Stimulated activated naive CD4-positive, alpha-beta T cell treated with Interleukin-2 at 50 U/mL for 16 hours (primary cell): ENCODE data around the gene OSER1.

Experiments used
- DNase-seq: peaks from one replicate; lab custom pipeline; 2025; lab: John Stamatoyannopoulos, UW

Gene OSER1

DNA sequence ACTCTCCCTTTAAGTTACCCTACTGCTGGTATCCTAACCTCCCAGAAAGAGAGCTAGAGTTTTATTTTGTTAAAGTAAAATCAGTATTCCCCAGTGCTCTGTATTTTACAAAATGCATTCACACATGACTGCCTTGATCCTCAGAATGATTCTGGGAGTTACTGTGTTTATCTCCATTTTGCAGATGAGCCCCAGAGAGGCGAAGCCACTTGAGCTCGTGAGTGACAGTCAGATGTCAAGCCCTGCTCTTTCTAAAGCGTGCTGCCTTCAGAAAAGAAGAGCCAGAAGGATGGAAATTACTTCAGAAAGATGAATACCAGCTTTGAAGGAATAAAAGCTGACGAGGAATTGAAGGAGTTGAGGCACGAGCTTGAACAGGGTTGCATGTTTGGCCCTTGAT, 14.1 kb upstream of the OSER1 start:
- no peak for DNase-seq

DNA sequence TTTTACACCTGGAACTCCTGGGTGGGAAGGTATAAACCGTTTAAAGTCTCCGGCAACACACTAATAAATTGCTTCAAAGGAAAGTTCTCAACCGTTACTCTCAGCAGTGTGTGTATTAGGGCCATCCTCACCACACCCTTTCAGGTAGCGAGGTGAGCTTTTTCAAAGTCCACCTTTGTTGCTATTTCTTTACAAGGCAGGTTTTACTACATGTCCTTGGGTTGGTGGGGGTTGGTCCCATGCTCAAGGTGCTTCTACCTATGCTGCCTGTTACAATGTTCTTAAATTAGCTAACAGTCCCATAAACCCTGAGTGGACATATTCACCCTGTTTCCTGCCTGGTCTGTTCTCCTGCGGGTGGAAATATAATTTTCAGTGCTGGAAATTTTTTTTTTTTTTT, 13.2 kb upstream of the OSER1 start:
- DNase-seq = no peak

DNA sequence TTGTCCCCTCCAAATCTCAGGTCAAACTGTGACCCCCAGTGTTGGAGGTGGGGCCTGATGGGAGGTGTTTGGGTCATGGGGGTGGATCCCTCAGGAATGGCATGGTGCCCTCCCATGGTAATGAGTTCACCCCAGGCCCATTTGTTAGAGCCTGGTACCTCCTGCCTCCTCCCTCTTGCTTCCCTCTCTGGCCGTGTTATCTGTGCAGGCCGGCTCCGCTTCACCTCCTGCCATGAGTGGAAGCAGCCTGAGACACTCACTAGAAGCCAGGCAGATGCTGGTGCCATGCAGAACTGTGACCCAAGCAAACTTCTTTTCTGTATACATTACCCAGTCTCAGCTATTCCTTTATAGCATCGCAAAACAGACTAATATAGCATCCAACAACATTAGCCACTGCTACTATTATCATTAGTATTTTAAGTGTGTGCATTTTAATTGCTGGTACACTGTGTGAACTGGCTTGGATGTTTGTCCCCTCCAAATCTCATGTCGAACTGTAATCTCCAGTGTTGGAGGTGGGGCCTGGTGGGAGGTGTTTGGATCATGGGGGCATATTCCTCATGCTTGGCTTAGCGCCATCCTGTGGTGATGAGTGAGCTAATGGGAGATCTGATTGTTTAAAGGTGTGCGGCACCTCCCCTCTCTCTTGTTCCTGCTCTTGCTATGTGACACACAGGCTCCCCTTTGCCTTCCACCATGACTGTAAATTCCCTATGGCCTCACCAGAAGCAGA, 12.2 kb upstream of the OSER1 start:
- no peak for DNase-seq

DNA sequence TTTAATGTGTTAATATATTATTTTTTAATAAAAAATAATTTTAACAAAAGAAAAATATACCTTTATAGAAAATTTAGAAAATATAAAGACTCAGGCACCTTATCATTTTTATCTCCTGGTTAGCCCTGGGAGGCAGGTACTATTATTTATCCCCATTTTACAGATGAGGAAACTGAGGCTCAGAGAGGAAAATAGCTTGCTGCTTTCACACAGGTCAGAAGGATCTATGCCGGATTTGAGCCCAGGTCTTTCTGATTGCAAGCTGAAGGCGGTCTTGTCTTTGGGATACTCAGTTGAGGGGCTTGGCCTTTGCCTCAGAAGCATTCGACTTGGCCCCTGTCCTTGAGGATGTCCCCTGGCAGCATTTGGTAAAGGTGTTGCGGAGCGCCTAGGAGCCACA, 11.5 kb upstream of the OSER1 start:
- DNase-seq = no peak

DNA sequence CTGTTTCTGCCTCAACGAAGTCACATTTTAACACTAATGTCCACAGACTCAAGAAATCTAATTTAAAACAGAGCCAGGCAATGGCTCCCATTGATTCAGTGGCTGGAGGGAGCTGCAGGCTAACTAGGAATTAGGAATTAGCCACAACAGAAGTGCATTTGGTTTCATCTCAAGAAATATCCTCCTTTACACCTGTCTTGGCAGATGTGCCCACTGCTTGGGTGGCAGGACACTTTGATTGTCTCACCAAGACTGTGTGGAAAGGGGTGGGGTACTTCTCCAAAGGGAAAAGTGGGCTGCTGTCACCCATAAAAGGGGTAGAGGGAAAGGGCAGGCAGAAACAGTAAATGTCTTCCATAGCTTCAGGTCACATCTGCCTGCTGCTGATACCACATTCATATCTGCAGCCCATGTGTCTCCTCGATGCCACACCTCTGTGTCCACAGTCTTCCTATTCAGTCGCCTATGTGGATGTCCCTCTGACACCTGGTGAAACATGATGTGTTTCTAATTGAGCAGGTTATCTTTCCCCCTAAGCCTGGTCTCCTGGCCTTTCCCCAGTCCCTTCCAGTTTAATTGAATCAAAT, 10.9 kb upstream of the OSER1 start:
- DNase-seq = no peak

DNA sequence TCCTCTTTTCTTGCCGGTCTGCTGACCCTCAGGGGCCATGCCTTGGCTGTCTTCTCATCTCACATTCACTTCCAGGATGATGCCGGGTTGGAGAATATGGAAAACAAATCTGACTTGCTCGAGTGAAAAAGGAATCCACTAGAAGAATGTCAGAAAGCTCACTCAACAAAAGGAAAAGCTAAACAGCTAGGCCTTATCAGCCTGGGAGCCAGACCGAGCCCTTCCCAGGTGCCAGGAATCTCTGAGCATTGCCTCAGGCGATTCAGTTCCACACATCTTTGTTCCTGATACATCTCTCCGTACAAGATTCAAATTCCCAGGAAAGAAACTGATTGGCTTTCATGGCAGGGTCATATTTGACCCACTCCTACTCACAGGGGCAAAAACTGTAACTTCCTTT, 9.2 kb upstream of the OSER1 start:
- DNase-seq = no peak

DNA sequence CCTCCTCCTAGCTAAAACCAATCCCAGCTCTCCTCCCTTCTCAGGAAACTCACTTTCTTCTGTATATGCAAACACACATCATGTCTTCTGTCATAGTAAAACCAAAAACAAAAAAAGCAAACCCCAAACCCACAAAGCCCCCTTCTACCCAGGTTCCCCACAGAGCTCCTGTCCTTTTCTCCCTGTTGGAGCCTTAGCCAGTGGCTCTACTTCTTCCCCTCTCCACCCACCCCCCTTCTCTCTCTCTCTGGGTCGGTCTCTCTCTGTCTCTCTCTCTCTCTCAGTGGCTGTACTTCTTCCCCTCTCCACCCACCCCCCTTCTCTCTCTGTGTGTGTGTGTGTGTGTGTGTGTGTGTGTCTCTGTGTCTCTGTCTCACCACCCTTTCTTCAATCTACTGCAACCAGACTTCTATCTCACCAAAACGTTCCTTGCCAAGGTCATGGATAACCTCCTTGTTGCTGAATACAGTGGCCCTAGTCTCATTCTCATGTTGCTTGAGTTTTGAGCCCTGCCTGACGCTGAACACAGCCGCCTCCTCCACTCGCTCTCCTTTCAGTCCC, 8.7 kb upstream of the OSER1 start:
- DNase-seq = no peak

DNA sequence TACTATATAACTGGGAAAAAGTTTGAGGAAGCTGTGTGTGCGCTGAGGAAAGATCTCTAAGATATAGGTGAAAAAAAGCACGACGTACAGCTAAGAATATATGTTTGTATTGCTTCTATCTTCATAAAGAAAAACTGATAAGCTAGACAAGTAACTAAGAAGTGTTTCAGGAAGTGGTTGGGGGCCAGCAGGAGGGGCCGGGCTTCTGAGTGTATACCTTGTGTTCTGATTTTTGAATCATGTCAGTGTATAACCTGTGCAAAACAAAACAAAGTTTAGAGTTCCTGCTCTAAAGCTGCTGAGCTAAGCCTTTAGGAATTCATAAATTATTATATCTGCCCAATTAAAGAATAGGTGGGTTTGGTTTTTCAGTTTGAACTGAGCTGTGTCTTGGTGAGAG, 7.9 kb upstream of the OSER1 start:
- peak; percentile 36 for DNase-seq

DNA sequence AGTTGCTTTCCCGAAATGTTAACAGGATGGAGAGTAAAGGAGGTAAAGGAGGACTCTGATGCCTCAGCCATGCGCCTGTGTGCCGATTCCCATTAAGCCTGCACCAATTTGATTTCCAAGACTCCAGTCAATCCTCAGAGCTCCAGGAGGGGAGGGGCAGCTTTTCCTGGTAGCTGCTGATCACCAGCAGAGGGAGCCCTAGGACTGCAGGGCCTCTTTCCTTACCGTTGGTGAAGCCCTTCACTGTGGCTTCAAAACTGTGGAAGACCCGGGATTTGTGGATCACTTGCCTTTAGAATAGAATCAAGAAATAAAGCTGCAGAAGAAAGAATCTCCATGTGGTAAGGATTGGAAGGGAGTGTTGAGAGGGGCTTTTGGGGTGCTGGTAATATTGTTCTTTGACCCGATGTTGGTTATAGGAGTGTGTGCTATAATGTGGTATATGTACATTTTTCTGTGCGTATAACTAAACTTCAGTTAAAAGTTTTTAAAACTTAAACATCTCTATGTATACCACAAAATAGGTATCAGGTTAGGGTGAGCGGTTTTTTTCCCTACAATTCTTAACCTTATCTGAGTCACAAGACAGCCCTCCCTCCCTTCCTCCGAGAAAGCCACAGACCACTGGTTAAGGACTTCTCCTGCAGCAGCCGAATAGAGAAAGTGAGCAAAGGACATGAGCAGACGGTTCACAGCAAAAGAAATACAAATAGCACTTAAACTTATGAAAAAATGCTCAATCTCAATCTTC, 6.9 kb upstream of the OSER1 start:
- peak; percentile 56 for DNase-seq

DNA sequence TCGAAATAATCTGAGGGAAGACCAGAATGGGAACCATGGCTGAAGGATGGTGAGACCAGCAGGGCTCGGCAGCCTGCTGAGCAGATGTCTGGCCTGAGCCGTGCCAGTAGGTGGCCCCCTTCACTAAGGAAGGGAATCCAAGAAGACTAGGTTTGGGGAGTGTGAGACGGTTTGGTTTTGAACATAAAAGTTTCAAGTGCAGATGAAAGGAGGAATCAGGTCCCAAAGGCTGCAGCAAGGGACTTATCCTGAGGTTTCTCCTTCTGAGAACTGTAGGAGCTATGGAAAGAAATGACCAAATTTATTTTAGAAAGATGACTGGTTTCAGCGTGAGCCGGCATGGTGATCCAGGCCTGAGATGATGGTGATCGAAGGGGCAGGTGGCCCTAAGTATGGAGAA, 4.6 kb upstream of the OSER1 start:
- DNase-seq = peak; percentile 71

DNA sequence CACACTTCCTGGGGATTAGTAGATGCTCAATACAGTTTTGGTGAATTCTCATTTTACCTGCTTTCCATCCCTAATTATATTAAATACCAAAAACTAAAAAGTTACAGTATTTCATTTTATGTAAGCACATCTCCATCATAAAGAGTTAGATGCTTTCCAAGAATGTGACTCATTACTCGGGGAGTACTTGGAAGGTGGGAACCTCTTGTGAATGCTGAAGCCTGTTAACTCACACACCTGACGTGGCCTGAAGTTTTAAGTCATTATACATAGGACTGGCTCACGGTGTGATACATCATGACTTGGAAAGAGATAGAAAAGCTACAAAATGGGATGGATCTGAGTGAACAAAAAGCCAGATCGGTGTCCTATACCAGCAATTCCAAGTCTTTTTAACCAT, 2.2 kb upstream of the OSER1 start:
- no peak for DNase-seq

DNA sequence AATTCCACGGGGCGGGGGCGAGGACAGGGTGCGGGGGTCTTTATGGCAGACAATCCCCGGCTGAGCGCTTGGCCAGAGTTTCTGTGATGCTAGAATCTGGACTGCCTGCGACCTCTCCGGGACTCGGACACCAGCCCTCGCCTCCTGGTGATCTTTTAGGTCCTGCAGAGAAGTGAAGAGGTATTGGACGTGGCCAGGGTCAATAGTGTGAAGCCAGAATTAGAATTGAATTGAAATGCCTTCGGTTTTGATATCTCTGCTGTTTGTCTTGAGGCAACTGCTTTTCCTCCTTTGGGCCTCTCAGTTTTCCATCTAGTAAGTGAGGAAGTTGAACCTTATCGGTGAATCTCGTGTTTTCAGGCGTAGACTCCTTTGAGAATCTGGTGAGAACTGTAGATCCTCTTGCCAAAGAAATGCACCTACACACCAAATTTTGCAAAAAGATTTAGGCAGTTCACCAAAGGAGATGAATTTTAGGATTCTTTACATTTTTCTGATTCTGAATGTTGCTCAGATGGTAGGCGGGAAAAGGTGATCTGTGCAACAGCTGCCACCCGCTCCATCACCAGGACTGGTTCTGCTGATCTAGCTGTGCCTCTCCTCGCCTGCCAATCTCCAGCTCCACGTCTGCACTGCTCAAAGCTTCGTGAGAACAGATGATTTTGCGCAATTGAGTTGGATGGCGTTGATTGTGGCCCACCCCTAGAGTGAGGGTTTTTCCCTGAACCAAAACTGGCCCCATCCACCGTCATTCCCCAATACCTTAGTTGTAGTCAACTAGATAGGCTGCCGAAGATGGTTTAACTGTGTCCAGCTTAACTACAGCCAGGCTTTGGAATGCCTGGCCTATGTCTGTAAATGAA, 837 bp upstream of the OSER1 start:
- no peak for DNase-seq

DNA sequence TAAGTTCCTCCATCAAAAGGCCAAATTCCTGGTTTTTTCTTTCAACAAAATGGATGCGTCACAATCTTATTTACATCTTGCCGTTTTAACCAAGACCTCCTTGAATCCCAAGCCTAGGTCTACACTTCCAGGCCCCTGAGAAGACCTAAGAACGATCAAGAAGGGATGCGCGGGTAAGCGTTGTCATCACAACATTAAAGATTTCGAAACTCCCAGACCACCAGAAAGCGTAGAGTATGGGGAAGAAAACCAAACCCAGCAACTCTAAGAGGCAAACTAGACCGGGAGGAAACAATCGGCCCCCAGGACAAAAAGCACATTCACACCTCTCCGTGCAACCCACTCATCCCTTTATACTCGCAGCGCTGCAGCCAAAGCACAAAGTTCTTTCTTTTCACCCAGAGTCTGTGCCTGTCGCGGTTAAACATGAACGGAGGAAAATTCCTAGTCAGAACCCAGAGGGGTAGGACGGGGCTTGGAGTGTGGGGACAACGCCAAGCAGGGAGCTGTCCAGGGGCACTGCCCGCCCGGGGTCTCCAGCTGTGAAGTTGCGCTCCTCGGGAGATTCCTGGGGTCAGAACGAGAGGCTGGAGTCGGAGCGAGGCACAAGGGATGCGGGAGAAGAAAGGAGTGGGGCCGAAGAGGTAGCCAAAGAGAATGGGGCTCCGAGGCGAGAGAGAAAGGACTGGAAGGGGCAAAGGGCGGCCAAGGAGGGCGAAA, 725 bp downstream of the OSER1 start:
- DNase-seq = no peak

DNA sequence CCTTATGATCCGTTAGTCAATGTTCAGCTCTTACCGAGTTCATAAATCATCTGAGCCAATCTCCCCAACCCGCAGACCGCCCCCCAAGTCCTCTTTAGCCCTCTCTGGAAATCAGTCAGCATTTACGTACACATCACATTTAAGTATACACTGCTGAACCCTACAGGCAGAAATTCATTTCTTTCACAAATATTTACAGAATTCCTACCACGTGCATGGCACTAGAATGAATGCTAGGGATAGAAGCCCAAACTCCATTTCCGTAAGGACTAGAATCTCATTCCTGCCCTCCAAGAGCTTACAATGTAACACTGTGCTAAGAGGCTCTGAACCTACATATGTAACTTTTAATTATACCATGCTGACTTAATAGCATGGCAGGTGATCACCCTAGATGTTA, 1.8 kb downstream of the OSER1 start:
- DNase-seq = no peak

DNA sequence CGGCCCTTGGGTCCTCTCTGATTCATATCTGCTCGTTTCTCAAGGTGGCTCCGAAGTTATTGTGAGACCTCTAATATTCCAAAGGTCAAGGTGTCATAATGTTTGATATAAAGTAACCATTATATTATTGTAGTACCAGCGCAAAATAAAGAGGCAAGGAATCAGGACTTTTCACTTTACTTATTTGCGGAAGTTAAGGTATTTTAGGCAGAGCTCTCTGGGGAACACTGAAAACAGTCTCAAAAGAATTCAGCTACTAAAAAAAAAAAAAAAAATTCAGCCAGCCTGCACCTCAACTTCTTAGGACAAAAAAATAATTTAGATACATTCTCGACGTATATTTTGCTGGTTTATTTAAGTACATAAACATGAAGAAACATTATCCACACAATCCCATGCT, 2.4 kb downstream of the OSER1 start:
- no peak for DNase-seq

DNA sequence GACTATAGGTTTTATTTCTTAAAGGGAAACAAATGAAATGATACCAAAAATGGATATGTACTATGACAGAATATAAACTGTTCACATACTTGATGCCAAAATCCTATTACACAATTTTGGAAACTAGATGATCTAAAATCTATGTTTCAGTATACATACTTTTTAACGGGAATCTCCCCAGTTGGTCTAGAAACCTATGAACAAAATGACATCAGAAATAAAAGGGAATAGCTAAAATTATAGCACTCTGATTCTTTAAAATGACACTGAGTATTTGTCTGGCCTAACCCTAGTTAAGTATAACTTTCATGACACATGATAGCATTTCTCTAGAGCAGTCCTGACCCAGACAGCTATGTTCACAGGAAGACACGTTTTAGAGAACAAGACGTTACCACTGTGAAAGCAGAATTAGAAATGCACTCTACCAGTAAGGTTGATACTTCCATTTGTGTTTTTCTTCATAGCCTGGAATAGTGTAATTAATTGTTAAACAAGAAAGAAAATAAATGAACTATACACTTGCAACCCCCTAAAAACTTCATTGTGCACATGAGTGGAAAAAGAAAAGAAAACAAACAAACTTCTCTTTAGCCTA, 3.3 kb downstream of the OSER1 start:
- no peak for DNase-seq

DNA sequence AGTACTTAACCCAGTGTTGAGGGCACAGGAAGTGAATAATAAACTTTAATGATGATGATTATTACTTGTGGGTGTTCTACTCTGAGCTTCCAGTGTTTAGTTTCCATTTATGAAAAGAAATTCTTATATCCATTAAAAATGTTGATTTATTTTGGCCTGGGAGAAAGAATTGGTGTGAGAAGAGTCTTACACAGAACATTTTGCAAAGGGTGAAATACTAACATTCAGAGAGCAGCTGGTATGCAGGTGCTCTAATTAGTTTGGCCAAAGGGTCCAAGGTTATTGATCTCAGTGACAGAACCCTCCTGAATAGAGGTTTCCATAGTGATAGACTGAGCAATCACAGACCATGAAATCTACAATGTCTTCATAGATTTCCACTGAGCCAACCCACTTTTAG, 4.4 kb downstream of the OSER1 start:
- DNase-seq = no peak

DNA sequence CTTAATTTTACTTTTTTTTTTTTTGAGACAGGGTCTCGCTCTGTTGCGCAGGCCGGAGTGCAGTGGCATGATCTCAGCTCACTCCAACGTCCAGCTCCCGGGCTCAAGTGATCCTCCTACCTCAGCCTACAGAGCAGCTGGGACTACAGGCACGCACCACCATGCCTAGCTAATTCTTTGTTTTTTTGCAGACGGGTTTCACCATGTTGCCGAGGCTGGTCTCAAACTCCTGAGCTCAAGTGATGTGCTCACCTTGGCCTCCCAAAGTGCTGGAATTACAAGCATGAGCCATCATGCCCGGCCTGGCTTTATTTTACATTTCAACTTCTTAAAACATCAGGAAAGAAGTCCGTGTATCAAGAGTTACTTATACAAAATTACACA, 5.7 kb downstream of the OSER1 start:
- no peak for DNase-seq

DNA sequence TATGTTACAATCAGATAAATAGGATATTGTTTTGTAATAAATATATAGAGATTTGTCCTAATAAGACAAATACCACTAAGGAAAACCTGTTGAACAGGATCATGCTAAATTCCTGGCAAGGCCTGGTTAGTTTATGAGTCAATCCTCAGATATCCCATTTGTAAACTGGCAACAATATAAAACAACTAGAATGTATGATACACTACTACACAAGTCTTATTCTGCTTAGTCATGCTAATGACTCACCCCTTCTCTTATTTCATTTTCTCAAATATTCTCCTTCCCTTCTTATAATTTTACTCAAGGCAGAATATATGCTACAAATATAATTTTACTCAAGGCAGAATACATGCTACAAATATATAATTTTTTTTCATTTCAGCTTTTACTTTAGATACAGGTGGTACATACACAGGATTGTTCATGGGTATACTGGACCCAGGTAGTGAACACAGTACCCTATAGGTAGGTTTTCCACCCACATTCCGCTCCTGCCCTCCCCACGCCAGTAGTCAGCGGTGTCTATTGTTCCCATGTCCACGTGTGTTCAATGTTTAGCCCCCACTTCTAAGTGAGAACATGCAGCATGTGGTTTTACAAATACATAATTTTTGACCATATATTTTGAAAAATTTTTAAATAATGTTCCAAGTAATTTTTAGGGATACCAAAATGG, 6.3 kb downstream of the OSER1 start:
- DNase-seq = no peak

DNA sequence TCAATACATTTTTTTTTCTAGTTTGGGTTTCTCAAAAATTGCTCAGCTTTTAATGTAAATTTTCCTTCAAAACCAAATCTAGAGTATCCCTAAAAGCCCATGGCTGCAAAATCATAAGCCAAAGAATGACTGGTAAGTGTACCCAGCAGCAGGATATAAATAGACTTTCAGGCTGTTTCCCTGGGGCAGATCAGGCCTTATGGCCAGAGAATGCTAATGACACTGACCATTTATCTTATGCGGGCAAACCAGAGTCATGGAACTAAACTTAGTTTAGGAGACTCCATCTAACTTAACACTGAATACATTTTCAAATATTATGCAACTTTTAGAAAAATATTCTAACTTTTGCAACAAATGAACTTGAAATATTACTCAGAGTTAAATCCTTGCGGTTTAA, 7.4 kb downstream of the OSER1 start:
- DNase-seq = no peak

DNA sequence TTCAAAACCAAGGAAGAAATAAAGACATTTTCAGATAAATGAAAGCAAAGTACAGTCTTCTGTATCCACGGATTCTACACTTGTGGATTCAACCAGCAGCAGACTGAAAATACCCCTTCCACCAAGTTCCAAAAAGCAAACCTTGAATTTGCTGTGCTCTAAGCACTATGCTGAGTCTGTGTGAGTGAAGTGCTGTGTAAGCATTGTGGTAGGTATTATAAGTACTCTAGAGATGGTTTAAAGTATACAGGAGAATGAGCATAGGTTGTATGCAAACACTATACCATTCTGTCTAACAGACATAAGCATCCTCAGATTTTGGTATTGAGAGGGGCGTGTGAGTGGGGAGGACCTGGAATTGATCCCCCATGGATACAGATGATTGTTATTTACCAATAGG, 9.6 kb downstream of the OSER1 start:
- DNase-seq = no peak
